Stimulated activated naive CD8-positive, alpha-beta T cell treated with anti-CD3 and anti-CD28 coated beads, Interleukin-15, Interleukin-2, amounts not matched to agents 100 ng/mL and 50 ng/mL, for 24 hours (primary cell): ENCODE results near the gene MRPL11.
A peak's percentile ranks its signal among the peaks of the same experiment; 100 is the strongest.
"Not testable (repeated sequence)": the region's sequence is repeated elsewhere in the genome, so short reads cannot be mapped to it uniquely, and the experiment has no call there.

Source experiments
- H3K27ac Mint-ChIP-seq: one replicate; pipeline ENCODE4 v1.8.0; 2021; ENCODE audit warnings: mild to moderate bottlenecking, mixed read lengths
- H3K27me3 Mint-ChIP-seq: one replicate; pipeline ENCODE4 v1.8.0; 2021; ENCODE audit warnings: mixed read lengths
- H3K36me3 Mint-ChIP-seq: one replicate; pipeline ENCODE4 v1.8.0; 2021; ENCODE audit warnings: low read depth, mixed read lengths
- H3K4me1 Mint-ChIP-seq: one replicate; pipeline ENCODE4 v1.8.0; 2021; ENCODE audit warnings: low read depth, mixed read lengths
- H3K4me3 Mint-ChIP-seq: one replicate; pipeline ENCODE4 v1.8.0; 2021; ENCODE audit warnings: mild to moderate bottlenecking, mixed read lengths
- H3K9me3 Mint-ChIP-seq: one replicate; pipeline ENCODE4 v1.8.0; 2021; ENCODE audit warnings: mixed read lengths

MRPL11 gene

DNA sequence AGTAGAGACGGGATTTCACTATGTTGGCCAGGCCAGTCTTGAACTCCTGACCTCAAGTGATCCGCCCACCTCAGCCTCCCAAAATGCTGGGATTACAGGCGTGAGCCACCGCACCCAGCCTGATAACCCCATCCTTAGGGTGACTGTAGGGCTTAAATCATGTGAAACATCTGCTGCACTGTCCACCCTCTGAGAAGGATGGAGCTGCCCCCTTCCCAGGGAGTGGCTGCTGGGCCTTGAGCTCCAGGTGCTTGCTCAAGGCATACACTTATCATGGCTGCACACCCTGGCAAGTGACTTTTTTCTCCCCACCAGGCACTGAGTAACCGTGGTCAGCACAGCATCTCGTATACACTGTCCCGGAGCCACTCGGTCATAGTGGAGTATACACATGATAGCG is 33.4 kb upstream of the MRPL11 start:
- no peak overlapping the region for H3K4me3 Mint-ChIP-seq
- H3K4me1 Mint-ChIP-seq = peaks cover 19% of the 10 kb centered on the region
- peaks cover 3% of the 10 kb centered on the region for H3K36me3 Mint-ChIP-seq
- no peaks in the 10 kb centered on the region for H3K27me3 Mint-ChIP-seq
- H3K27ac Mint-ChIP-seq = no peak overlapping the region
- H3K9me3 Mint-ChIP-seq = no peaks in the 10 kb centered on the region

DNA sequence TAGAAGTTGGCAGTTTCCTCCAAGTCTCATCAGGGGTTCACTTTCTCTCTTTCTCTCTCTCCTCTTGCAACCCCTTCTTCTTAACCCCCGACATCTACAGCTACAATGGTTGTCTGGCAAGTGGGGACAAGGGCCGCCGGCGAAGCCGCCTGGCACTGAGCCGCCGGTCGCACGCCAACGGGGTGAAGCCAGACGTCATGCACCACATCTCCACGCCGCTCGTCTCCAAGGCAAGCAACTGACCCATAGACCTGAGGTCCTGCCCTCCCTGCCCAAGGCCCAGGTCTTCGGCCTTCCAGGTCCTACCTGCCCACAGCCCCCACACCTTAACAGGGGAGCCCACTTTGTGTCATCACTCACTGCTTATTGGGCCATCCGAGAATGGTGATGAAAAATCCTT is 32.5 kb upstream of the MRPL11 start:
- H3K27ac Mint-ChIP-seq = no peak overlapping the region
- H3K4me3 Mint-ChIP-seq = no peak overlapping the region

GRCh38 chr11:66470015-66470414 is 31.4 kb upstream of the MRPL11 start:
- H3K27ac Mint-ChIP-seq = no peak overlapping the region
- no peak overlapping the region for H3K4me3 Mint-ChIP-seq
- H3K4me1 Mint-ChIP-seq = peaks cover 31% of the 10 kb centered on the region
- no peaks in the 10 kb centered on the region for H3K9me3 Mint-ChIP-seq
- H3K27me3 Mint-ChIP-seq = no peaks in the 10 kb centered on the region
- H3K36me3 Mint-ChIP-seq = peaks cover 3% of the 10 kb centered on the region

More for the DNA sequence above, 32.5 kb upstream of the MRPL11 start:
- Mint-ChIP-seq H3K4me1 (peaks cover 22% of the 10 kb centered on the region), H3K27me3 (no peaks in the 10 kb centered on the region), H3K36me3 (peaks cover 3% of the 10 kb centered on the region), H3K9me3 (no peaks in the 10 kb centered on the region)

DNA sequence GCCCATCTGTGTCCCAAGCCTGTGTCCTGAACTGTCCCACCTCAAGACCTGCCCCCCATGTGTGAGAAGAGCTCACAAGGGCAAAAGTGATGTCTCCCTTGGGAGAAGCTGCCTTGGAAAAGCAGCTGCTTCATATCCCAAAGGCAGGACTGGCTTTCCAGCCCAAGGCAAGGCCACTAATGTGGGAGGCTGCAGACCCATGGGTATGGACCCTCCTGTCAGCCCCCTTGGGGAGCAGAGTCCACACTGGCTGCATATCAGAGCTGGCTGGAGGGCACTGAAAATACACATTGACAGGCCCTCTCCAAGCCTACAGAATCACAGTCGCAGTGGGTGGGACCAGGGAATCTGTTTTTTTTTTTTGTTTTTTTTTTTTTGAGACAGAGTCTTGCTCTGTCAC is 30.8 kb upstream of the MRPL11 start:
- H3K9me3 Mint-ChIP-seq = no peaks in the 10 kb centered on the region
- no peaks in the 10 kb centered on the region for H3K27me3 Mint-ChIP-seq
- H3K4me3 Mint-ChIP-seq = no peak overlapping the region
- peaks cover 3% of the 10 kb centered on the region for H3K36me3 Mint-ChIP-seq
- peaks cover 31% of the 10 kb centered on the region for H3K4me1 Mint-ChIP-seq
- H3K27ac Mint-ChIP-seq = no peak overlapping the region

- Mint-ChIP-seq H3K4me1 (peaks cover 31% of the 10 kb centered on the region), H3K36me3 (peaks cover 3% of the 10 kb centered on the region), H3K4me3 (no peak overlapping the region), H3K27ac (no peak overlapping the region), H3K27me3 (no peaks in the 10 kb centered on the region), H3K9me3 (no peaks in the 10 kb centered on the region)
Observed at GRCh38 chr11:66468691-66469090, 30.0 kb upstream of the MRPL11 start.

- Mint-ChIP-seq H3K9me3 (peaks cover 1% of the 10 kb centered on the region), H3K27me3 (no peaks in the 10 kb centered on the region), H3K4me1 (peaks cover 41% of the 10 kb centered on the region), H3K4me3 (peak overlapping the region; percentile 86), H3K27ac (peak overlapping the region; percentile 52), H3K36me3 (peaks cover 3% of the 10 kb centered on the region)
Observed at GRCh38 chr11:66467756-66468155, 29.1 kb upstream of the MRPL11 start.

GRCh38 chr11:66467034-66467659 is 28.5 kb upstream of the MRPL11 start:
- Mint-ChIP-seq H3K36me3 (peaks cover 1% of the 10 kb centered on the region), H3K27ac (peak overlapping the region; percentile 52), H3K4me3 (peak overlapping the region; percentile 86), H3K27me3 (no peaks in the 10 kb centered on the region), H3K9me3 (peaks cover 5% of the 10 kb centered on the region), H3K4me1 (peaks cover 44% of the 10 kb centered on the region)

GRCh38 chr11:66466225-66467033 is 27.8 kb upstream of the MRPL11 start, which contains the start of gene PELI3:
TSS of gene PELI3 (plus strand) at chr11:66466905. CDS start at chr11:66468129, 1,224 bp downstream.
- H3K4me1 Mint-ChIP-seq = peaks cover 44% of the 10 kb centered on the region
- H3K4me3 Mint-ChIP-seq = peak within 1 kb of the TSS; percentile 86
- peaks cover 8% of the 10 kb centered on the region for H3K9me3 Mint-ChIP-seq

GRCh38 chr11:66465373-66466224 is 27.0 kb upstream of the MRPL11 start:
- peak overlapping the region; percentile 49 for H3K27ac Mint-ChIP-seq

More at GRCh38 chr11:66466225-66467033, 27.8 kb upstream of the MRPL11 start, which contains the start of gene PELI3:
- Mint-ChIP-seq H3K27me3 (no peaks in the 10 kb centered on the region), H3K36me3 (peaks cover 2% of the 10 kb centered on the region), H3K27ac (peak within 1 kb of the TSS; percentile 59)

DNA sequence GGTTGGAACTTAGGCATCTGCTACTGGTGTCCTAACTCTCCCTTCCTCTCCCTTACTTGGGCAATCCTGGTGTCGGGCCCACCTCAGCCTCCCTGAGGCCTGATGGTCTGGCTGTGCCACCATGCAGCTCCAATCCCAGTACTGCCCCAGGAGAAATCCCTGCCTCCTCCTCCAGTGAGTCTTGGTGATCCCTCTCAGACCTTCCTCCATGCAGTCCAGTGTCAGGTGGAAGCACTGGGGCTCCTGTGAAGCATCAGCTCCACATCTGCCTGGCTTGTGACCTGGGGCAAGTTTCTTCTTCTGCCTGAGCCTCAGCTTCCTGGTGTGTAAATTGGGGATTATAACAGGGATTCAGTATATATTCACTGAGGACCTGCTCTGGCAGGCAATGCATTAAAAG is 26.3 kb upstream of the MRPL11 start:
- Mint-ChIP-seq H3K27ac (no peak overlapping the region), H3K36me3 (peaks cover 4% of the 10 kb centered on the region), H3K9me3 (peaks cover 9% of the 10 kb centered on the region), H3K27me3 (no peaks in the 10 kb centered on the region), H3K4me1 (peaks cover 40% of the 10 kb centered on the region), H3K4me3 (no peak overlapping the region)

More at GRCh38 chr11:66465373-66466224, 27.0 kb upstream of the MRPL11 start:
- Mint-ChIP-seq H3K4me3 (peak overlapping the region; percentile 76), H3K27me3 (no peaks in the 10 kb centered on the region), H3K4me1 (peaks cover 44% of the 10 kb centered on the region), H3K9me3 (peaks cover 9% of the 10 kb centered on the region), H3K36me3 (peaks cover 4% of the 10 kb centered on the region)

- H3K27ac Mint-ChIP-seq, H3K27me3 Mint-ChIP-seq, H3K4me3 Mint-ChIP-seq, H3K36me3 Mint-ChIP-seq, H3K9me3 Mint-ChIP-seq: not testable (repeated sequence)
- peaks cover 47% of the 10 kb centered on the region for H3K4me1 Mint-ChIP-seq
Observed at GRCh38 chr11:66464116-66464515, 25.5 kb upstream of the MRPL11 start.

DNA sequence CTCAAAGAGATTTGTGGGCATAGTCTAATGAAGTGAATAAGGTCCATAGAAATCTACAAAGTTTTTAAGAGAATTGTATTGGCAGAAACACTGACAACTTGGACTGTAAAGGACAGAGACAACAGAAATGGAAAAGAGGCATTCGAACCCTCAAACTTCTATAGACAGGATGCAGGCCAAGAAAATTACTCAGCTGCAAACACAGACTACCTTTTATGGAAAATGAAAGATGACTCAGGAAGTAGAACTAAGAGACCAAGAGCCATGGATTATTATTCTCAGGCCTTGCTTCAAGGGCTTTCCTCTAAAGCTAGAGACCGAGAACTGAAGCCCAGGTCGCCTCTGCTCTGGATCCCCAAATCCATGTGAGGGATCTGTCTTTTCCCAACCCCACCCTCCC is 24.3 kb upstream of the MRPL11 start:
- Mint-ChIP-seq H3K4me1 (peaks cover 52% of the 10 kb centered on the region), H3K27ac (no peak overlapping the region), H3K9me3 (peaks cover 9% of the 10 kb centered on the region), H3K4me3 (no peak overlapping the region), H3K27me3 (no peaks in the 10 kb centered on the region), H3K36me3 (peaks cover 4% of the 10 kb centered on the region)

GRCh38 chr11:66462010-66462409 is 23.4 kb upstream of the MRPL11 start:
- Mint-ChIP-seq H3K4me3 (no peak overlapping the region), H3K27me3 (no peaks in the 10 kb centered on the region), H3K4me1 (peaks cover 49% of the 10 kb centered on the region)

DNA sequence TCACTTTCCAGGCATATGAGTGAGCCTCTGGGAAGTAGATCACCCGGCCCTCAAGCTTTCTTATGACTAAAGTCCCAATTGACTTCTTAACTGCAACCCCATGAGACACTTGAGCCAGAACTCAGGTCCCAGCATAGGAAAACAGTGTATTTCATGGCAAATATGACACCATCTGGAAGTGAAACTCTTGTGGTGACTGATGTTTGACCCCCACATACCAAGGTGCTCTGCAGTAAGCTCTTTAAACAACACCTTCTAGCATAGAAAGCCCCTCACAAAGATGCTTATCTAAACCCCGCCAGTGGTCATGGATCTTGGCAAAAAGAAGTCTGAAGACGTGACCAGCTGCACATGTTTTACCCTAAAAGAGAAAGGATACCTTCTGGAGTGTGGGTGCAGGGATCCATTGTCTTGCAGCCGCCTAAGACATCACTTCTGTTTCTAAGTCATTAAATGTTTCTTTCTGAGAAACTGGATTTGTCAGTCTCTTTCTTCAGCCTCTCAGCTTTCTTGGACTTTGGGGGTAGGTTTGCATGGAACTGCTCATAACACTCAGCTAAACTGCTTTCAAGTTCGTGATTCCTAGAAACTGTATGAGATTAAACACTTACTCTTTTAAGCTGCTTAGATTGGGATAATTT is 20.6 kb upstream of the MRPL11 start:
- no peaks in the 10 kb centered on the region for H3K27me3 Mint-ChIP-seq
- peaks cover 47% of the 10 kb centered on the region for H3K4me1 Mint-ChIP-seq
- H3K4me3 Mint-ChIP-seq = peak overlapping the region; percentile 15
- H3K36me3 Mint-ChIP-seq = peaks cover 4% of the 10 kb centered on the region
- H3K9me3 Mint-ChIP-seq = peaks cover 9% of the 10 kb centered on the region
- peak overlapping the region; percentile 78 for H3K27ac Mint-ChIP-seq

More at GRCh38 chr11:66462010-66462409, 23.4 kb upstream of the MRPL11 start:
- H3K27ac Mint-ChIP-seq = no peak overlapping the region
- H3K36me3 Mint-ChIP-seq = peaks cover 4% of the 10 kb centered on the region
- H3K9me3 Mint-ChIP-seq = peaks cover 9% of the 10 kb centered on the region
